ENCODE data around the gene GPBP1.
A peak's percentile ranks its signal among the peaks of the same experiment; 100 is the strongest.

The GPBP1 gene

DNA sequence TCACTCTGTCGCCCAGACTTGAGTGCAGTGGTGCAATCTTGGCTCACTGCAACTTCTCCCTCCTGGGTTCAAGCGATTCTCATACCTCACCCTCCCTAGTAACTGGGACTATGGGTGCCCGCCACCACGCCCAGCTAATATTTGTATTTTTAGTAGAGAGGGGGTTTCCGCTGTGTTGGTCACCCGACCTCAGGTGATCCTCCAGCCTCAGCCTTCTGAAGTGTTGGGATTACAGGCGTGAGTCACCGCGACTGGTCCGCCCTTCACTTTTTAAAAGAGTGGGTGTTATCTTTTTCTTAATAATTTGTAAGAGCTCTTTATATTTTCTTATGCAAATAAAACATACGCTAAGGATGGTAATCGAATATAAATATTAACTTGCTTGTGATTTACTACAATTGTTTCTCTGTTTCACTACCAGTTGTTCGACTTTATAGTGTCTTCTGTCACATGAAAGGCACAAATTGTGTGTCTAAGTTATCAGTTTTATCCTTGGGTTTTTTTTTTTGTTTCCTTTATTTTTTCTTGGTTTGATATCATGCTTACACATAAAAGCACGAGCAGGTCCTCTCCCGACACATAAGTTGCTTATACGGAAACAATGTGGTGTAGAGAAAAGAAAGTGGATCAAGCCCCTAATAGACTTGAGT is 1.9 kb upstream of the GPBP1 start:
- TF ChIP-seq, protein P1, sequence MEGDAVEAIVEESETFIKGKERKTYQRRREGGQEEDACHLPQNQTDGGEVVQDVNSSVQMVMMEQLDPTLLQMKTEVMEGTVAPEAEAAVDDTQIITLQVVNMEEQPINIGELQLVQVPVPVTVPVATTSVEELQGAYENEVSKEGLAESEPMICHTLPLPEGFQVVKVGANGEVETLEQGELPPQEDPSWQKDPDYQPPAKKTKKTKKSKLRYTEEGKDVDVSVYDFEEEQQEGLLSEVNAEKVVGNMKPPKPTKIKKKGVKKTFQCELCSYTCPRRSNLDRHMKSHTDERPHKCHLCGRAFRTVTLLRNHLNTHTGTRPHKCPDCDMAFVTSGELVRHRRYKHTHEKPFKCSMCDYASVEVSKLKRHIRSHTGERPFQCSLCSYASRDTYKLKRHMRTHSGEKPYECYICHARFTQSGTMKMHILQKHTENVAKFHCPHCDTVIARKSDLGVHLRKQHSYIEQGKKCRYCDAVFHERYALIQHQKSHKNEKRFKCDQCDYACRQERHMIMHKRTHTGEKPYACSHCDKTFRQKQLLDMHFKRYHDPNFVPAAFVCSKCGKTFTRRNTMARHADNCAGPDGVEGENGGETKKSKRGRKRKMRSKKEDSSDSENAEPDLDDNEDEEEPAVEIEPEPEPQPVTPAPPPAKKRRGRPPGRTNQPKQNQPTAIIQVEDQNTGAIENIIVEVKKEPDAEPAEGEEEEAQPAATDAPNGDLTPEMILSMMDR (IDR thresholded peaks at IDR 0.05; ENCODE audit: borderline replicate concordance, control extremely low read depth, extremely low read depth, insufficient read depth, missing control alignments) = no peak
- DNase-seq (ENCODE audit: low spot score) = no peak
- in situ Hi-C loops (cut with MboI; ENCODE audit: low sequenced_read_pairs, unreplicated experiment) = no loop called here

DNA sequence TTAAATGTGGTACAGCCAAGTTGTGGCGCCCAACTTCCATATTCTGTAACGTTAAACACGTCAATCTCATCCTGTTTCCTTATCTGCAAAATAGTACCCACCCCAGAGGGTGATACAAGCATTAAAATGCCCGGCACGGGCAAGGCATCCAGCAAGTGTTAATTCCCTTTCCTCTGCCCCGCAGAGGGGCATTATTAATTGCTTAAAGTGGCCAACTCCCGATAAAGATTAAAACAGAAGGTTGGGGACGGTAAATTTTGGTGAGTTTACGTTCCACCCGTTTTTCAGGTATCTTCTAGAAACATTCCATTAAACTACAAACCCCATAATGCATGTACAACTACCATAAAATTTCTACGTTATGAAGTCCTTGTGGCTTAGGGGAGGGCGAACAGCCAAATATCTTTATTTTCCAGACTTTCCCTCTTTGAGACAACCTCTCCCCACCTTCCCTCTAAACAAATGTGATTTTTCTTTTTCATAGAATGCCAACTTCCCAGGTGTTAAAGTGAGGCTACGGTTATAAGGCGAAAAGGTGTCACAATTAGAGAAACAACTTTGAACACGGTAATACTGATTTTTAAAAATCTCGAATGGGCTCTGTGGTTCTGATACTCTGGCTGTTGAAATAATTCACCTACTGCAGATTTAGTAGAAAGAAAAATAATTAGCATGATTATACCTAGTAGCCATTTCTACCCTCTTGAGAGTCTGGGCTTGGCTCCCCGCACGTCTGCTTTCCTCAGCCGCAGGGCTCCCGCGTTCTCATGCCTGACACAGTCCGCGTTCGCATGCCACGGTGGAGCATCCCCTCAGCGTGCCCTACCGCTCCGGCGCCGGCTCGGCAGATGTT is 1.2 kb upstream of the GPBP1 start:
- in situ Hi-C loops (cut with MboI; ENCODE audit: low sequenced_read_pairs, unreplicated experiment) = no loop called here
- DNase-seq (ENCODE audit: low spot score) = no peak
- TF ChIP-seq, protein P1 (IDR thresholded peaks at IDR 0.05; ENCODE audit: borderline replicate concordance, control extremely low read depth, extremely low read depth, insufficient read depth, missing control alignments) = no peak

DNA sequence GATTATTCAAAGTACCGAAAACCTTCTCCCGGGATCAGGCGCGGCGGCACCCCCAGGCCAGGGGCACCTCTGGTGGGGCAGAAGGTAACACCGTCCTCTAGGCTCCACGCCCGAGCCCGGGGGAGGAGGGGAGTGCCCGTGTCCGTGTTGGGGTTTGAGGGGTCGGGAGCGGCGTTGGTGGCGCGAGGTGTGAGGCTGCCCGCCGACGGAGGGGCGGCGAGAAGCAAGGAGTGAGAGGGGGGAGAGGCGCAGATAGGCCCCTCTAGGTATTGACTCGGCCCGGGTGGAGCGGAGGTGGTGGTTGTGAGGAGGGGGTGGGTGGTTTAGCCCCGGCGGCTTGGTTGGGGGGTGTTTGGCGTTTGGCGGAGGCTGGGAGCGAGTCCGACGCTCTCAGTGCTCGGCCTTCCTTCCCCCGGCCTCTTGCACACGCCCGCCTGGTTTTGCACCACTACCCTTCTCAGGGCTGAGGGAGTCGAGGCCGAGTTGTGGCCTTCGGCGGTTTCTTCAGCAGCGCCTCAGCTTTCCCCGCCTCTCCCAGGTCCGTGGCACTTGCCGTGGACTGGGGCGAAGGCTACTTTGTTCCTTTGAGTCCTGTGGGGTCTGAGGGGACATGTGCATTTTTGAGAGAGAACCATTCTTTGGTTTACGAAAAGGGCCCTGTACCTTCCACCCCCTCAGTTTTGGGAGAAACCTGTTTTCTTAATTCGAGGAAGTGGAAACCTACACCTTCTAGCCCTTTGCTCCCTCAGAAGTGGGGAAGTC is 450 bp downstream of the GPBP1 start:
- no peak for DNase-seq (ENCODE audit: low spot score)
- in situ Hi-C loops (cut with MboI; ENCODE audit: low sequenced_read_pairs, unreplicated experiment) = no loop called here
- TF ChIP-seq, protein P1 (IDR thresholded peaks at IDR 0.05; ENCODE audit: borderline replicate concordance, control extremely low read depth, extremely low read depth, insufficient read depth, missing control alignments) = no peak

DNA sequence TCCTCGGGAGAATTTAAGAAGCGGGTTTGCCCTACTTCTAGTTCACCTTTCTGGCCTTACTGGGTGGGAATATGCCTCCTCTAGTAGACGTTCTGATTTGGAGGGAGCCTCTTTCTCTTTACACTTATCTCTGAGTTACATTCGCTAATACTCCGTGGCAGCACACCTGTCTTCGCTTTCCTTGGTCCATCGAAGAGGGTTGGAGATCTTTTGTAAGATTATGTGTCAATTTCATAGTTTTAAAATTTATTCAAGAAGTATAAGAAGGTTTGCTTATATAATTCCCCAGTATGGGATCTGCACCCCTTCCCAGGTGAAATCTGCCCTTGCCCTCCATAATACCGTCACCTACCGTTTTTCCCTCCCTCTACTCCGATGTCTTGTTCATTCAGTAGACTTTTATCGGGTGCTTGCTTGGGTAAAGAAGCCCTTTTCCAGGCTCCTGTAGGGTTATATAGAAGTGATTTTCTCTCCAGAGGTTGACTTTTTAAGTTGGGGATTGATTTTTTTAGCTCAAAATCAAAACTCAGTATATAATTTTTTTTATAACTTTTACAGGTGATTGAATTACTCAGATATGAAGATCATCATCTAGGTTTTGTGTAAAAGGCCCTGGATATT is 1.1 kb downstream of the GPBP1 start:
- in situ Hi-C loops (cut with MboI; ENCODE audit: low sequenced_read_pairs, unreplicated experiment) = no loop called here
- TF ChIP-seq, protein P1 (IDR thresholded peaks at IDR 0.05; ENCODE audit: borderline replicate concordance, control extremely low read depth, extremely low read depth, insufficient read depth, missing control alignments) = no peak
- DNase-seq (ENCODE audit: low spot score) = no peak

DNA sequence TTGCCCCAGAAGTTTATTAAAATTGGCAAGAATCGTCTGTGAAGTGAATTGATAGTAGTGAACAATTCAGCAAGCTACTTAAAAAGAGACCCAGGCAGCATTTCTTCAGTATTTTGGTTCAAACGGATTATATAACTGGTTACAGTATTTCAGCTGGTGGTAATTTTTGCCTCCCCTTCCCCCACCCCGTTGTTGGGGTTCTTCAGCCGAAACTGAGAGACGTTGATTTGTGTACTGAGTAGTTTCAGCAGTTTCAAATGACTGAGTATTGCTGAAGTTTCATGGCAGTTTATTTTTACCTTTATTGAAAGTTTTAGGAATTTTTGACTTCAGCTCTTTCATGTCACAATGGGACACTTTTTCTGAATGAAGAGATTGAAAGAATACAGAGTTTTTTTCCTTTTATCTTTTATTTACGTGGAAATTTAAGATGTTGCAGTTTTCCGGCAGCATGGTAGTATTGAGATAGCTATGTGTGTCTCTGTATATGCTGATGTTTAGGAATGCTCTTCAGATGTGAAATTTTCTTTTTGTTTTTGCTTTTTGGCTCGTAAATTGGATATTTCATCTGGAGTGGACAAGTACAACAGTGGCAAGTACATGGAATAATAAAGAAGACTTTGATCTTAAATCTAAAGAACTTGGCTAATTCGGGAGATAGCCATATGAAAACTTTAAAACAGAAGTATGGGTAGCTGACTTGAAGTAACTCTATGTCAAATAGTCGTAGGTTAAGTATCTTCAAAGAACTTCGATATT is 1.9 kb downstream of the GPBP1 start:
- TF ChIP-seq, protein P1 (IDR thresholded peaks at IDR 0.05; ENCODE audit: borderline replicate concordance, control extremely low read depth, extremely low read depth, insufficient read depth, missing control alignments) = no peak
- in situ Hi-C loops (cut with MboI; ENCODE audit: low sequenced_read_pairs, unreplicated experiment) = no loop called here
- peak; percentile 53 for DNase-seq (ENCODE audit: low spot score)
